GM18867 (cell line): ENCODE measurements around the gene LRRC75A.
A peak's percentile ranks its signal among the peaks of the same experiment; 100 is the strongest.
"Not testable (repeated sequence)": the region's sequence is repeated elsewhere in the genome, so short reads cannot be mapped to it uniquely, and the experiment has no call there.

Experiments used
- ATAC-seq: cut with Tn5 transposase; IDR thresholded peaks from one replicate; pipeline ENCODE4 v1.9.1; 2021; ENCODE audit warnings: mild to moderate bottlenecking, moderate library complexity; ENCODE audit not compliant: unreplicated experiment

LRRC75A gene

GRCh38 chr17:16491703-16492612 is at the start of gene LRRC75A:
Gene LRRC75A (minus strand): TSS chr17:16492193. CDS start chr17:16491990, 203 bp downstream.
- peak; percentile 66 for ATAC-seq

- ATAC-seq: no peak
These were observed 45.1 kb upstream of the LRRC75A start for GRCh38 chr17:16537130-16537458.

- no peak for ATAC-seq
These were observed 42.2 kb upstream of the LRRC75A start for GRCh38 chr17:16534236-16534635.

GRCh38 chr17:16529906-16530305 is 37.9 kb upstream of the LRRC75A start:
- no peak for ATAC-seq

- ATAC-seq: no peak
These were observed 35.3 kb upstream of the LRRC75A start for GRCh38 chr17:16527298-16527697.

- ATAC-seq: not testable (repeated sequence)
These were observed 33.6 kb upstream of the LRRC75A start for GRCh38 chr17:16525556-16525955.

GRCh38 chr17:16521070-16521727 is 29.2 kb upstream of the LRRC75A start:
- ATAC-seq: peak; percentile 64

GRCh38 chr17:16519021-16519420 is 27.0 kb upstream of the LRRC75A start:
- no peak for ATAC-seq

GRCh38 chr17:16517477-16517876 is 25.5 kb upstream of the LRRC75A start:
- no peak for ATAC-seq

- no peak for ATAC-seq
These were observed 24.6 kb upstream of the LRRC75A start for GRCh38 chr17:16516594-16517051.

- no peak for ATAC-seq
These were observed 23.9 kb upstream of the LRRC75A start for GRCh38 chr17:16515933-16516332.

GRCh38 chr17:16513873-16514272 is 21.9 kb upstream of the LRRC75A start:
- no peak for ATAC-seq

- no peak for ATAC-seq
These were observed 20.0 kb upstream of the LRRC75A start for GRCh38 chr17:16512011-16512410.

GRCh38 chr17:16511593-16511992 is 19.6 kb upstream of the LRRC75A start:
- ATAC-seq: no peak

- no peak for ATAC-seq
These were observed 16.0 kb upstream of the LRRC75A start for GRCh38 chr17:16507918-16508533.

- ATAC-seq: no peak
These were observed 14.2 kb upstream of the LRRC75A start for GRCh38 chr17:16506188-16506587.

- no peak for ATAC-seq
These were observed 13.0 kb upstream of the LRRC75A start for GRCh38 chr17:16504984-16505383.

- ATAC-seq: no peak
These were observed 5.0 kb upstream of the LRRC75A start for GRCh38 chr17:16496820-16497489.

- no peak for ATAC-seq
These were observed 4.2 kb upstream of the LRRC75A start for GRCh38 chr17:16495980-16496819.

GRCh38 chr17:16495561-16495960 is 3.6 kb upstream of the LRRC75A start:
- no peak for ATAC-seq
